H1 (cell line): ENCODE results near the gene INPP5A. TPM values are rescaled to one million over a fixed set of nuclear protein-coding genes. Genes with fewer than 3 reads are reported as not detected.

Source experiments
- CTCF ChIA-PET: fragments of 300-600 bp; sonication (Branson Sonifier 250); formaldehyde crosslinking; loops from one replicate; lab custom pipeline; 2021; ENCODE audit not compliant: partially characterized antibody; lab: Charles Lee
- POLR2A ChIA-PET: fragments of 300-600 bp; sonication (Branson Sonifier 250); formaldehyde crosslinking; loops from one replicate; lab custom pipeline; 2021; ENCODE audit warnings: inconsistent platforms; ENCODE audit not compliant: partially characterized antibody; lab: Charles Lee
- DNase-seq, 2 experiments: peaks; one replicate each; pipeline versions ENCODE4 v3.0.0 to v3.0.0-alpha.2; 2010 to 2022; ENCODE audit warnings: low spot score in 2 of 2, low read depth in 1 of 2, mixed read lengths in 1 of 2
- FAIRE-seq: peaks from 2 replicates; lab custom pipeline; 2011; peaks lifted over from hg19 to GRCh38; lab: Jason Lieb, UNC
- H2AFZ ChIP-seq: 2 replicates; pipeline ENCODE4 v1.8.1; 2012; ENCODE audit warnings: low read length, inconsistent platforms
- H2AK5ac ChIP-seq: 2 replicates; pipeline ENCODE4 v1.6.1; 2013; ENCODE audit warnings: low read depth, low read length
- H2BK120ac ChIP-seq: replicated peaks from 2 replicates; pipeline ENCODE3; 2013; ENCODE audit warnings: low read depth, low read length, inconsistent platforms
- H2BK12ac ChIP-seq: 2 replicates; pipeline ENCODE4 v1.6.1; 2013; ENCODE audit warnings: low read depth, low read length
- H2BK15ac ChIP-seq: 2 replicates; pipeline ENCODE4 v1.6.1; 2013; ENCODE audit warnings: low read length
- H2BK20ac ChIP-seq: 2 replicates; pipeline ENCODE4 v1.6.1; 2013; ENCODE audit warnings: low read length
- H2BK5ac ChIP-seq: 2 replicates; pipeline ENCODE4 v1.6.1; 2013; ENCODE audit warnings: low read depth, low read length
- H3K14ac ChIP-seq: 2 replicates; pipeline ENCODE4 v1.6.1; 2013; ENCODE audit warnings: inconsistent platforms; ENCODE audit not compliant: insufficient read length
- H3K18ac ChIP-seq: 2 replicates; pipeline ENCODE4 v1.6.1; 2013; ENCODE audit warnings: low read length; ENCODE audit errors: extremely low read depth
- H3K23ac ChIP-seq: 2 replicates; pipeline ENCODE4 v1.6.1; 2013; ENCODE audit warnings: inconsistent platforms; ENCODE audit not compliant: insufficient read length
- H3K23me2 ChIP-seq: 2 replicates; pipeline ENCODE4 v1.6.1; 2013; ENCODE audit warnings: low read depth, low read length
- H3K27ac ChIP-seq: 2 replicates; pipeline ENCODE4 v1.6.1; 2011; ENCODE audit warnings: low read depth, low read length, inconsistent platforms
- H3K27me3 ChIP-seq, 4 experiments: replicated peaks in 1 of 4; 1 replicate in 1 of 4; 2 replicates in 3 of 4; pipeline versions ENCODE4 v1.6.1 to v1.8.1; 2011 to 2013; ENCODE audit warnings: low read length in 3 of 4, mild to moderate bottlenecking in 3 of 4, inconsistent platforms in 2 of 4, mixed read lengths in 2 of 4, moderate library complexity in 1 of 4; ENCODE audit not compliant: control insufficient read depth in 3 of 4, insufficient read depth in 3 of 4; ENCODE audit errors: extremely low read depth in 1 of 4
- H3K36me3 ChIP-seq, 4 experiments: 2 replicates each; pipeline versions ENCODE4 v1.6.1 to v1.8.1; 2011 to 2013; ENCODE audit warnings: mild to moderate bottlenecking in 4 of 4, low read length in 3 of 4, moderate library complexity in 2 of 4, control low read depth in 1 of 4, inconsistent platforms in 1 of 4; ENCODE audit not compliant: insufficient read depth in 4 of 4, control insufficient read depth in 2 of 4
- H3K4ac ChIP-seq: replicated peaks from 2 replicates; pipeline ENCODE3; 2013; ENCODE audit warnings: low read length, low read depth, mixed read lengths, inconsistent platforms; ENCODE audit not compliant: insufficient read length
- H3K4me1 ChIP-seq, 4 experiments: replicated peaks in 1 of 4; 1 replicate in 1 of 4; 2 replicates in 3 of 4; pipeline versions ENCODE4 v1.6.1 to v1.8.1; 2011 to 2013; ENCODE audit warnings: low read length in 3 of 4, inconsistent platforms in 2 of 4, mixed read lengths in 1 of 4; ENCODE audit not compliant: insufficient read depth in 4 of 4, control insufficient read depth in 3 of 4
- H3K4me2 ChIP-seq, 2 experiments: 2 replicates each; pipeline versions ENCODE4 v1.6.1 to v1.8.1; 2011 to 2013; ENCODE audit warnings: low read depth in 2 of 2, low read length in 2 of 2, control low read depth in 1 of 2, inconsistent platforms in 1 of 2, mild to moderate bottlenecking in 1 of 2; ENCODE audit not compliant: insufficient read depth in 1 of 2
- H3K4me3 ChIP-seq, 4 experiments: fragments of 200-600, 300-600 bp in 1 of 4; sonication (generic), shearing (Covaris generic), sonication (Bioruptor Twin) in 1 of 4; 2 replicates each; pipeline versions ENCODE4 v1.5.1 to v1.8.1; 2011 to 2016; ENCODE audit warnings: low read length in 4 of 4, low read depth in 3 of 4, control low read depth in 2 of 4, inconsistent platforms in 2 of 4, mild to moderate bottlenecking in 2 of 4, mixed read lengths in 1 of 4, moderate library complexity in 1 of 4; ENCODE audit not compliant: insufficient read depth in 2 of 4; ENCODE audit errors: extremely low read depth in 1 of 4
- H3K56ac ChIP-seq: replicated peaks from 2 replicates; pipeline ENCODE3; 2013; ENCODE audit warnings: low read depth, mild to moderate bottlenecking, mixed read lengths, low read length, inconsistent platforms; ENCODE audit not compliant: insufficient read length
- H3K79me1 ChIP-seq: 2 replicates; pipeline ENCODE4 v1.6.1; 2013; ENCODE audit warnings: low read depth, low read length, control low read depth
- H3K79me2 ChIP-seq, 2 experiments: 2 replicates each; pipeline versions ENCODE4 v1.6.1 to v1.8.1; 2012 to 2013; ENCODE audit warnings: low read length in 2 of 2, mild to moderate bottlenecking in 2 of 2, inconsistent platforms in 1 of 2; ENCODE audit not compliant: insufficient read depth in 2 of 2, control insufficient read depth in 1 of 2
- H3K9ac ChIP-seq, 4 experiments: replicated peaks in 1 of 4; 1 replicate in 1 of 4; 2 replicates in 3 of 4; pipeline versions ENCODE4 v1.6.1 to v1.8.1; 2011 to 2013; ENCODE audit warnings: low read depth in 3 of 4, low read length in 3 of 4, control low read depth in 2 of 4, mild to moderate bottlenecking in 2 of 4, moderate library complexity in 2 of 4, inconsistent platforms in 1 of 4; ENCODE audit errors: extremely low read depth in 1 of 4
- H3K9me3 ChIP-seq, 2 experiments: 2 replicates each; pipeline versions ENCODE4 v1.6.1 to v1.8.1; 2012 to 2013; ENCODE audit warnings: mild to moderate bottlenecking in 2 of 2, moderate library complexity in 2 of 2, control low read depth in 1 of 2, inconsistent platforms in 1 of 2, low read depth in 1 of 2, low read length in 1 of 2, mixed read lengths in 1 of 2; ENCODE audit not compliant: insufficient read depth in 2 of 2
- H4K20me1 ChIP-seq, 2 experiments: replicated peaks in 1 of 2; 2 replicates each; pipeline versions ENCODE3 to v1.8.1; 2011 to 2013; ENCODE audit warnings: inconsistent platforms in 2 of 2, low read length in 2 of 2, mild to moderate bottlenecking in 1 of 2; ENCODE audit not compliant: insufficient read depth in 2 of 2, control insufficient read depth in 1 of 2
- H4K5ac ChIP-seq: 2 replicates; pipeline ENCODE4 v1.6.1; 2013; ENCODE audit warnings: low read length, low read depth, mixed read lengths, inconsistent platforms; ENCODE audit not compliant: insufficient read length
- H4K8ac ChIP-seq: 2 replicates; pipeline ENCODE4 v1.8.0; 2013; ENCODE audit warnings: mild to moderate bottlenecking, moderate library complexity, low read length, inconsistent platforms; ENCODE audit not compliant: insufficient read depth; ENCODE audit errors: extremely low read depth
- H4K91ac ChIP-seq: replicated peaks from 2 replicates; pipeline ENCODE3; 2013; ENCODE audit warnings: low read length, mixed read lengths, inconsistent platforms; ENCODE audit not compliant: insufficient read length
- CTBP2 ChIP-seq: IDR thresholded peaks from 2 replicates; pipeline ENCODE4 v1.7.0; 2011; ENCODE audit warnings: borderline replicate concordance, mild to moderate bottlenecking, moderate library complexity, mixed read lengths, low read length; ENCODE audit not compliant: insufficient read depth, insufficient read length
- EGR1 ChIP-seq: IDR thresholded peaks from 2 replicates; pipeline ENCODE4 v1.6.1; 2011; ENCODE audit warnings: low read depth, low read length, borderline replicate concordance
- EZH2 ChIP-seq: fragments of 200-600 bp; sonication (generic); IDR thresholded peaks from 2 replicates; pipeline ENCODE4 v1.7.1; 2012; ENCODE audit warnings: low read depth, mild to moderate bottlenecking, moderate library complexity, low read length, inconsistent platforms; ENCODE audit not compliant: severe bottlenecking
- GTF2F1 ChIP-seq: IDR thresholded peaks from 2 replicates; pipeline ENCODE4 v1.6.1; 2012; ENCODE audit warnings: low read depth, low read length, improper control_type of control experiment, borderline replicate concordance
- MAFK ChIP-seq: IDR thresholded peaks from 2 replicates; pipeline ENCODE4 v1.6.1; 2012; ENCODE audit warnings: low read depth, mild to moderate bottlenecking, improper control_type of control experiment, low read length
- SIN3A ChIP-seq, 2 experiments: IDR thresholded peaks in 1 of 2; conservative IDR thresholded peaks in 1 of 2; 2 replicates each; pipeline ENCODE4 v1.6.1; 2011 to 2012; ENCODE audit warnings: low read length in 2 of 2, improper control_type of control experiment in 1 of 2, low read depth in 1 of 2, mild to moderate bottlenecking in 1 of 2
- SP1 ChIP-seq: IDR thresholded peaks from 2 replicates; pipeline ENCODE4 v1.6.1; 2011; ENCODE audit warnings: low read depth, low read length
- TEAD4 ChIP-seq: IDR thresholded peaks from 2 replicates; pipeline ENCODE4 v1.6.1; 2012; ENCODE audit warnings: low read depth, low read length, inconsistent platforms, mixed read lengths
- WGBS, 2 experiments: shearing (Covaris generic) in 1 of 2; methylation state at CpG; one replicate each; pipeline versions ENCODE4 v1.1.6 to v1.1.7; 2013 to 2015; ENCODE audit warnings: low lambda C conversion rate in 2 of 2, mixed read lengths in 2 of 2, inconsistent platforms in 1 of 2, low coverage in 1 of 2, missing lambda C conversion rate in 1 of 2; ENCODE audit not compliant: insufficient replicate concordance in 2 of 2, insufficient coverage in 1 of 2, insufficient read length in 1 of 2; ENCODE audit errors: extremely low coverage in 1 of 2, missing lambda C conversion rate in 1 of 2; 5-methylcytosine and 5-hydroxymethylcytosine counted together
- polyA plus RNA-seq, 7 experiments: library from polyadenylated mRNA; depleted of rRNA in 3 of 7; stranded (reverse) in 5 of 7; unstranded in 2 of 7; fragments of >200 nt in 5 of 7; fragments of 200-250 nt in 2 of 7; gene quantifications; 1 replicate in 5 of 7; 2 replicates in 1 of 7; 4 replicates in 1 of 7; pipeline versions ENCODE4 v1.2.1 to v1.2.3, GENCODE V29; 2011 to 2013; ENCODE audit warnings: missing spikeins in 2 of 7, mixed read lengths in 2 of 7
- total RNA-seq: library from RNA; stranded (reverse); fragmentation: NEBNext Ultra II Directional; extraction: Animal tissue kit (Norgen Biotek cat#: 25700); gene quantifications from 2 replicates; pipeline ENCODE4 v1.2.1, GENCODE V29; 2021
- TF ChIP-seq, protein P1 (sequence below): IDR thresholded peaks from 2 replicates; pipeline ENCODE4 v1.6.1; 2012; ENCODE audit warnings: inconsistent platforms

INPP5A gene
- total and polyA plus RNA-seq, 2 of the 8 experiments (the other 6 are each of a cell fraction or from before 2014, with no cell fraction given) = 19.7 to 27.5 TPM

DNA sequence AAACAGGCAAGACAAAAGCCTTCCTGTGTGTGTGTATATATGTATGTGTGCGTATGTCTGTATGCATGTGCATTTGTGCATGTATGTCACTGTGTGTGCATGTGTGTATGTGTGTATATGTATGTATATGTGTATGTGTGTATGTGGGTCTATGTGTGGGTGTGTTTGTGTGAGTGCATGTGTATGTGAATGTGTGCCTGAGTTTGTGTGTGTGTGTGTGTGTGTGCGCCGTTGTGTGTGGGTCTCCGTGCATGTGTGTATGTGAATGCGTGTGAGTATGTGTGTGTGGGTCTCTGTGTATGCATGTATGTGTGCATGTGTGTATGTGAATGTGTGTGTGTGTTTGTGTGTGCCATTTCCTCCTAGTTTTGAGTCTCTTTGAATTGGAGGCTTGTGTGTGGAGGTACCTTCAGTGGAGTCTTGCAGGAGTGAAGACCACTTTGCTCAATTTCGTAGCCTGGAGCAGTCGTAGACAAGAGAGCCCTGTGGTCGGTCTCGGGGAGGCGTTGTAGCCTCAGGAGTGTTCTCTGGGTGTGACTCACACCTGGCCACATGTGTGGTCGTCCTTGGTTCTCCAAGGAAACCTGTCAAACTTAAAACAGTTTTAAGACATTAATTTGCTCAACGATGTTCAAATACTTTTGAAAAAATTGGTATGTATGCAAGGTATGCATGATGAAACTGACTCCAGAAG, 28.1 kb downstream of the INPP5A start:
- no peak overlapping the region for H2BK12ac ChIP-seq
- H3K4ac ChIP-seq = no peak overlapping the region
- H2AK5ac ChIP-seq = peak overlapping the region; percentile 88; the same call in 1 of the 2 replicates
- H3K18ac ChIP-seq = no peak overlapping the region
- CTCF ChIA-PET = interaction anchor here (1.0 to 1.4 kb wide), 3 partner anchors 14 to 106 kb away, joined by 3 to 4 read pairs (median 4); no protein-coding TSS in a partner anchor
- H3K79me2 ChIP-seq = peaks cover 0 to 7% of the 10 kb centered on the region in 2 experiments; a peak in 2 of 4 replicates
- no peak overlapping the region for H2BK120ac ChIP-seq
- H2BK20ac ChIP-seq = no peak overlapping the region; the same call in 1 of the 2 replicates
- DNase-seq (no peak), FAIRE-seq (no peak)
- no peak overlapping the region for H2BK5ac ChIP-seq
- H3K4me3 ChIP-seq = no peak overlapping the region
- H2BK15ac ChIP-seq = 0 out of 2 replicates have a peak overlapping the region, but pooled peaks have one; percentile 8
- H3K23me2 ChIP-seq = peaks cover 4% of the 10 kb centered on the region; the same call in 1 of the 2 replicates
- peaks cover 9% of the 10 kb centered on the region for H3K79me1 ChIP-seq
- H3K36me3 ChIP-seq = no peaks in the 10 kb centered on the region
- TF ChIP-seq SIN3A (conservative IDR thresholded peaks at IDR 0.05 in 1 of 2, IDR thresholded peaks at IDR 0.05 in 1 of 2; ENCODE audit: low read depth in 1 of 2, low read length in 2 of 2) = no peak
- TF ChIP-seq EGR1 = no peak
- no peak for TF ChIP-seq TEAD4
- no peak for TF ChIP-seq GTF2F1
- TF ChIP-seq SP1 = no peak
- TF ChIP-seq, protein P1, sequence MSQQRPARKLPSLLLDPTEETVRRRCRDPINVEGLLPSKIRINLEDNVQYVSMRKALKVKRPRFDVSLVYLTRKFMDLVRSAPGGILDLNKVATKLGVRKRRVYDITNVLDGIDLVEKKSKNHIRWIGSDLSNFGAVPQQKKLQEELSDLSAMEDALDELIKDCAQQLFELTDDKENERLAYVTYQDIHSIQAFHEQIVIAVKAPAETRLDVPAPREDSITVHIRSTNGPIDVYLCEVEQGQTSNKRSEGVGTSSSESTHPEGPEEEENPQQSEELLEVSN = no peak
- no peak for TF ChIP-seq EZH2
- TF ChIP-seq CTBP2 = no peak
- TF ChIP-seq MAFK = no peak
- no peak overlapping the region for H3K4me2 ChIP-seq
- H4K8ac ChIP-seq = no peak overlapping the region
- H4K5ac ChIP-seq = no peak overlapping the region
- 90% methylated on average over 12 of the region's 12 CpGs; no CpG with 5 or more reads in 1 of the 2 experiments for WGBS, 2 experiments
- no peak overlapping the region for H4K91ac ChIP-seq
- no peak overlapping the region; a peak in 1 of 7 replicates for H3K9ac ChIP-seq
- no peaks in the 10 kb centered on the region; a peak in 1 of 7 replicates for H3K27me3 ChIP-seq
- no peak overlapping the region for H2AFZ ChIP-seq
- H3K27ac ChIP-seq = no peak overlapping the region
- H3K56ac ChIP-seq = peak overlapping the region; percentile 65
- POLR2A ChIA-PET = no interaction called here
- H4K20me1 ChIP-seq = peaks cover 3 to 13% of the 10 kb centered on the region in 2 experiments
- no peak overlapping the region for H3K23ac ChIP-seq
- no peaks in the 10 kb centered on the region; a peak in 1 of 4 replicates for H3K9me3 ChIP-seq
- peaks cover 0 to 5% (median under 1%) of the 10 kb centered on the region in 4 experiments; a peak in 4 of 7 replicates for H3K4me1 ChIP-seq
- H3K14ac ChIP-seq = no peak overlapping the region
